K562 (cell line): ENCODE measurements around the gene TBX22. TPM values are rescaled to one million over a fixed set of nuclear protein-coding genes. Genes with fewer than 3 reads are reported as not detected.
"Not testable (repeated sequence)": the region's sequence is repeated elsewhere in the genome, so short reads cannot be mapped to it uniquely, and the experiment has no call there.

Source experiments
- ATAC-seq: fragments of 200-7000 bp; cut with Tn5 transposase; 3 replicates; pipeline ENCODE4 v1.9.1; 2020; ENCODE audit warnings: moderate library complexity
- BruUV-seq: library from RNA; stranded (reverse); fragments of 400-500 nt; replicated peaks from 2 replicates; lab custom pipeline; 2021; lab: Mats Ljungman, UMichigan
- CTCF ChIA-PET: fragments of 300-600 bp; formaldehyde crosslinking; extraction: SDS; loops from one replicate; lab custom pipeline; 2021; ENCODE audit warnings: low intra/inter-chr PET ratio; lab: Yijun Ruan, JAX
- POLR2A ChIA-PET: fragments of 300-600, 350-650 bp; sonication (Branson Sonifier 250); formaldehyde crosslinking; extraction: SDS; loops from one replicate; lab custom pipeline; 2021; ENCODE audit warnings: antibody characterized with exemption, inconsistent platforms; lab: Yijun Ruan, JAX
- DNase-seq, 4 experiments: peaks; one replicate each; pipeline versions ENCODE4 v3.0.0 to v3.0.0-alpha.2; 2011 to 2018; ENCODE audit warnings: low spot score in 3 of 4, mixed read lengths in 3 of 4; ENCODE audit errors: extremely low read depth in 1 of 4
- FAIRE-seq: peaks from 2 replicates; lab custom pipeline; 2011; peaks lifted over from hg19 to GRCh38; lab: Jason Lieb, UNC
- H2AFZ ChIP-seq: 2 replicates; pipeline ENCODE4 v1.6.0; 2011; ENCODE audit warnings: low read depth, low read length, control low read depth, inconsistent platforms
- H3K27ac ChIP-seq: fragments of 200-600 bp; 3 replicates; pipeline ENCODE4 v1.8.0; 2011; ENCODE audit warnings: low read depth, mild to moderate bottlenecking, control low read depth, inconsistent platforms, low read length, moderate library complexity, mixed read lengths; ENCODE audit errors: extremely low read depth
- H3K27me3 ChIP-seq, 2 experiments: fragments of 300-600 bp in 1 of 2; 2 replicates in 1 of 2; 3 replicates in 1 of 2; pipeline versions ENCODE4 v1.6.0 to v1.8.0; 2011; ENCODE audit warnings: inconsistent platforms in 2 of 2, low read length in 2 of 2, mild to moderate bottlenecking in 1 of 2, mixed read lengths in 1 of 2, moderate library complexity in 1 of 2; ENCODE audit not compliant: control insufficient read depth in 2 of 2, insufficient read depth in 2 of 2
- H3K36me3 ChIP-seq: fragments of 300-600 bp; 3 replicates; pipeline ENCODE4 v1.8.0; 2011; ENCODE audit warnings: mild to moderate bottlenecking, low read length, inconsistent platforms; ENCODE audit not compliant: control insufficient read depth, insufficient read depth
- H3K4me1 ChIP-seq, 2 experiments: fragments of 200-600 bp in 1 of 2; replicated peaks in 1 of 2; 2 replicates in 1 of 2; 3 replicates in 1 of 2; pipeline versions ENCODE4 v1.5.1 to v1.8.0; 2011; ENCODE audit warnings: inconsistent platforms in 2 of 2, low read length in 2 of 2, mild to moderate bottlenecking in 1 of 2, mixed read lengths in 1 of 2, moderate library complexity in 1 of 2; ENCODE audit not compliant: control insufficient read depth in 2 of 2, insufficient read depth in 2 of 2
- H3K4me2 ChIP-seq: 2 replicates; pipeline ENCODE4 v1.6.1; 2011; ENCODE audit warnings: low read length, control low read depth, inconsistent platforms, mixed read lengths; ENCODE audit not compliant: insufficient read depth
- H3K4me3 ChIP-seq: fragments of 200-600 bp; sonication (generic), shearing (Covaris generic); 2 replicates; pipeline ENCODE4 v1.5.1; 2016; ENCODE audit warnings: control low read depth, inconsistent platforms
- H3K79me2 ChIP-seq: fragments of 200-600 bp; 3 replicates; pipeline ENCODE4 v1.8.0; 2011; ENCODE audit warnings: low read length, inconsistent platforms; ENCODE audit not compliant: control insufficient read depth, insufficient read depth
- H3K9ac ChIP-seq, 2 experiments: 2 replicates each; pipeline versions ENCODE4 v1.6.0 to v1.6.1; 2011; ENCODE audit warnings: low read depth in 2 of 2, low read length in 2 of 2, control low read depth in 1 of 2, inconsistent platforms in 1 of 2, mild to moderate bottlenecking in 1 of 2, mixed read lengths in 1 of 2; ENCODE audit not compliant: insufficient read depth in 1 of 2
- H3K9me1 ChIP-seq: one replicate; pipeline ENCODE4 v1.6.0; 2011; ENCODE audit warnings: inconsistent platforms, mild to moderate bottlenecking, low read length, moderate library complexity; ENCODE audit not compliant: control insufficient read depth, insufficient read depth
- H3K9me3 ChIP-seq: replicated peaks from 2 replicates; pipeline ENCODE4 v1.5.1; 2011; ENCODE audit warnings: low read depth, low read length, inconsistent platforms; ENCODE audit not compliant: control insufficient read depth, insufficient read depth
- H4K20me1 ChIP-seq: replicated peaks from 2 replicates; pipeline ENCODE4 v1.6.1; 2011; ENCODE audit warnings: low read length, inconsistent platforms, mixed read lengths; ENCODE audit not compliant: control insufficient read depth, insufficient read depth
- WGBS: fragments of 100-300 bp; shearing (Covaris generic); methylation state at CpG from one replicate; pipeline ENCODE4 v1.1.6; 2016; ENCODE audit warnings: low coverage, mixed read lengths; ENCODE audit not compliant: insufficient coverage; ENCODE audit errors: missing lambda C conversion rate; 5-methylcytosine and 5-hydroxymethylcytosine counted together
- in situ Hi-C: fragments of 300-500 bp; cut with MboI; formaldehyde crosslinking; loops from 4 replicates; pipeline ENCODE4 v1.15.0; 2018; ENCODE audit warnings: inconsistent platforms, mixed read lengths
- intact Hi-C: fragments of 100-400 bp; cut with micrococcal nuclease; formaldehyde crosslinking; loops from 2 replicates; pipeline ENCODE4 v1.14.2; 2022
- polyA plus RNA-seq, 8 experiments: library from polyadenylated mRNA; depleted of rRNA in 4 of 8; stranded (reverse) in 5 of 8; unstranded in 3 of 8; fragments of >200 nt; fragmentation: Nextera tagmentation in 2 of 8; fragmentation: Illumina TruSeq in 1 of 8; extraction: Ambion mirVana in 2 of 8; extraction: Trizol in 1 of 8; gene quantifications; 2 replicates each; pipeline versions ENCODE4 v1.2.1 to v1.2.3, GENCODE V29; 2011 to 2014; ENCODE audit warnings: inconsistent platforms in 1 of 8, missing spikeins in 1 of 8
- total RNA-seq, 7 experiments: library from RNA; depleted of rRNA in 6 of 7; stranded (reverse); fragments of >200 nt in 6 of 7; fragmentation: Illumina TruSeq in 2 of 7; extraction: Trizol in 2 of 7; gene quantifications; 2 replicates each; pipeline versions ENCODE4 v1.2.1 to v1.2.3, GENCODE V29; 2011 to 2021; ENCODE audit warnings: low replicate concordance in 1 of 7

TBX22 gene
- total and polyA plus RNA-seq, 9 of the 15 experiments (the other 6 are each of a cell fraction or from before 2014, with no cell fraction given): not detected

DNA sequence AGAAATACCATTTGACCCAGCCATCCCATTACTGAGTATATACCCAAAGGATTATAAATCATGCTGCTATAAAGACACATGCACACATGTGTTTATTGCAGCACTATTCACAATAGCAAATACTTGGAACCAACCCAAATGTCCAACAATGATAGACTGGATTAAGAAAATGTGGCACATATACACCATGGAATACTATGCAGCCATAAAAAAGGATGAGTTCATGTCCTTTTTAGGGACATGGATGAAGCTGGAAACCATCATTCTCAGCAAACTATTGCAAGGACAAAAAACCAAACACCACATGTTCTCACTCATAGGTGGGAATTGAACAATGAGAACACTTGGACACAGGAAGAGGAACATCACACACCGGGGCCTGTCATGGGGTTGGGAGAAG, 61.1 kb downstream of the TBX22 start:
- H3K4me1 ChIP-seq, POLR2A ChIA-PET, FAIRE-seq, H3K9ac ChIP-seq, H3K4me2 ChIP-seq, DNase-seq, ATAC-seq, CTCF ChIA-PET, H4K20me1 ChIP-seq, H2AFZ ChIP-seq, H3K4me3 ChIP-seq, H3K79me2 ChIP-seq, H3K27me3 ChIP-seq, H3K9me1 ChIP-seq, H3K9me3 ChIP-seq, in situ Hi-C loops, H3K27ac ChIP-seq, H3K36me3 ChIP-seq, BruUV-seq, intact Hi-C loops: not testable (repeated sequence)
- no CpG with 5 or more reads among the region's 1 CpG for WGBS
